SK-N-SH treated with all-trans-retinoic acid at 6 μM for 48 hours (cell line): ENCODE results near the gene RDH14.

ENCODE experiments used
- ARNTL ChIP-seq: fragments of 450-650 bp; formaldehyde crosslinking; IDR thresholded peaks from 2 replicates; pipeline ENCODE4 v1.5.0; 2020; ENCODE audit warnings: low read depth, mild to moderate bottlenecking, moderate library complexity, borderline replicate concordance
- ESRRG ChIP-seq: fragments of 250-450 bp; sonication (Bioruptor Pico); IDR thresholded peaks from 2 replicates; pipeline ENCODE4 v1.6.1; 2021; ENCODE audit warnings: mild to moderate bottlenecking
- GLIS3 ChIP-seq: fragments of 250-450 bp; sonication (Bioruptor Pico); IDR thresholded peaks from 2 replicates; pipeline ENCODE4 v1.5.0; 2020; ENCODE audit warnings: mild to moderate bottlenecking, moderate library complexity
- POU6F1 ChIP-seq: fragments of 250-450 bp; sonication (Bioruptor Pico); IDR thresholded peaks from 2 replicates; pipeline ENCODE4 v1.8.0; 2021; ENCODE audit warnings: low read depth, mild to moderate bottlenecking, moderate library complexity, borderline replicate concordance
- PPARA ChIP-seq: fragments of 250-450 bp; sonication (Bioruptor Pico); IDR thresholded peaks from 2 replicates; pipeline ENCODE4 v1.5.0; 2020; ENCODE audit warnings: mild to moderate bottlenecking, borderline replicate concordance
- RARB ChIP-seq: fragments of 250-450 bp; sonication (Bioruptor Pico); IDR thresholded peaks from 2 replicates; pipeline ENCODE4 v1.8.0; 2021; ENCODE audit warnings: mild to moderate bottlenecking, moderate library complexity
- TCF4 ChIP-seq: fragments of 250-450 bp; sonication (Bioruptor Pico); IDR thresholded peaks from 2 replicates; pipeline ENCODE4 v1.8.0; 2021; ENCODE audit warnings: mild to moderate bottlenecking, moderate library complexity, borderline replicate concordance
- ZFP3 ChIP-seq: fragments of 250-450 bp; sonication (Bioruptor Pico); IDR thresholded peaks from 2 replicates; pipeline ENCODE4 v1.5.0; 2020; ENCODE audit warnings: mild to moderate bottlenecking, moderate library complexity
- ZNF565 ChIP-seq: fragments of 450-650 bp; formaldehyde crosslinking; conservative IDR thresholded peaks from 2 replicates; pipeline ENCODE4 v1.5.0; 2020; ENCODE audit warnings: low read depth, mild to moderate bottlenecking, moderate library complexity
- ZNF8 ChIP-seq: fragments of 450-650 bp; formaldehyde crosslinking; IDR thresholded peaks from 2 replicates; pipeline ENCODE4 v1.5.0; 2020; ENCODE audit warnings: mild to moderate bottlenecking, moderate library complexity
- TF ChIP-seq, protein P1 (sequence below): fragments of 250-450 bp; sonication (Bioruptor Pico); IDR thresholded peaks from 2 replicates; pipeline ENCODE4 v1.8.0; 2020; ENCODE audit warnings: mild to moderate bottlenecking, moderate library complexity, borderline replicate concordance
- TF ChIP-seq, protein P2 (sequence below): fragments of 250-450 bp; sonication (Bioruptor Pico); IDR thresholded peaks from 2 replicates; pipeline ENCODE4 v1.5.1; 2020; ENCODE audit warnings: low read depth, mild to moderate bottlenecking, moderate library complexity

GRCh38 chr2:18557121-18557520 is 3.3 kb downstream of the RDH14 start:
- TF ChIP-seq, protein P1, sequence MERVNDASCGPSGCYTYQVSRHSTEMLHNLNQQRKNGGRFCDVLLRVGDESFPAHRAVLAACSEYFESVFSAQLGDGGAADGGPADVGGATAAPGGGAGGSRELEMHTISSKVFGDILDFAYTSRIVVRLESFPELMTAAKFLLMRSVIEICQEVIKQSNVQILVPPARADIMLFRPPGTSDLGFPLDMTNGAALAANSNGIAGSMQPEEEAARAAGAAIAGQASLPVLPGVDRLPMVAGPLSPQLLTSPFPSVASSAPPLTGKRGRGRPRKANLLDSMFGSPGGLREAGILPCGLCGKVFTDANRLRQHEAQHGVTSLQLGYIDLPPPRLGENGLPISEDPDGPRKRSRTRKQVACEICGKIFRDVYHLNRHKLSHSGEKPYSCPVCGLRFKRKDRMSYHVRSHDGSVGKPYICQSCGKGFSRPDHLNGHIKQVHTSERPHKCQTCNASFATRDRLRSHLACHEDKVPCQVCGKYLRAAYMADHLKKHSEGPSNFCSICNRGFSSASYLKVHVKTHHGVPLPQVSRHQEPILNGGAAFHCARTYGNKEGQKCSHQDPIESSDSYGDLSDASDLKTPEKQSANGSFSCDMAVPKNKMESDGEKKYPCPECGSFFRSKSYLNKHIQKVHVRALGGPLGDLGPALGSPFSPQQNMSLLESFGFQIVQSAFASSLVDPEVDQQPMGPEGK (CRISPR knock-in tag), result no peak
- TF ChIP-seq, protein P2, sequence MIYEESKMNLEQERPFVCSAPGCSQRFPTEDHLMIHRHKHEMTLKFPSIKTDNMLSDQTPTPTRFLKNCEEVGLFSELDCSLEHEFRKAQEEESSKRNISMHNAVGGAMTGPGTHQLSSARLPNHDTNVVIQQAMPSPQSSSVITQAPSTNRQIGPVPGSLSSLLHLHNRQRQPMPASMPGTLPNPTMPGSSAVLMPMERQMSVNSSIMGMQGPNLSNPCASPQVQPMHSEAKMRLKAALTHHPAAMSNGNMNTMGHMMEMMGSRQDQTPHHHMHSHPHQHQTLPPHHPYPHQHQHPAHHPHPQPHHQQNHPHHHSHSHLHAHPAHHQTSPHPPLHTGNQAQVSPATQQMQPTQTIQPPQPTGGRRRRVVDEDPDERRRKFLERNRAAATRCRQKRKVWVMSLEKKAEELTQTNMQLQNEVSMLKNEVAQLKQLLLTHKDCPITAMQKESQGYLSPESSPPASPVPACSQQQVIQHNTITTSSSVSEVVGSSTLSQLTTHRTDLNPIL, result no peak
- no peak for TF ChIP-seq GLIS3 (CRISPR knock-in tag)
- TF ChIP-seq RARB (CRISPR knock-in tag), result no peak
- no peak for TF ChIP-seq ZFP3 (CRISPR knock-in tag)
- no peak for TF ChIP-seq POU6F1 (CRISPR knock-in tag)
- no peak for TF ChIP-seq ZNF8 (CRISPR knock-in tag)
- TF ChIP-seq ARNTL, result no peak
- TF ChIP-seq TCF4 (CRISPR knock-in tag), result no peak
- no peak for TF ChIP-seq PPARA
- no peak for TF ChIP-seq ZNF565
- TF ChIP-seq ESRRG (CRISPR knock-in tag), result no peak
